GM12875 (cell line): ENCODE data around the gene NSUN4.

ENCODE experiments used
- H3K4me3 ChIP-seq: one replicate; pipeline ENCODE4 v1.5.1; 2011; ENCODE audit warnings: low read depth, low read length, control low read depth
- CTCF ChIP-seq: IDR thresholded peaks from 2 replicates; pipeline ENCODE4 v1.5.1; 2011; ENCODE audit warnings: low read depth, mild to moderate bottlenecking, control low read depth, inconsistent platforms, low read length, moderate library complexity, borderline replicate concordance; ENCODE audit not compliant: insufficient read depth

The NSUN4 gene

GRCh38 chr1:46393510-46393909, 52.9 kb downstream of the NSUN4 start:
- no peak overlapping the region for H3K4me3 ChIP-seq
- no peak for TF ChIP-seq CTCF

- no peak within 1 kb of the TSS for H3K4me3 ChIP-seq
Observed at GRCh38 chr1:46394108-46394871, 53.7 kb downstream of the NSUN4 start, which contains the start of gene FAAH. Gene FAAH (plus strand): TSS chr1:46394317. CDS start chr1:46394349, 32 bp downstream.

GRCh38 chr1:46394872-46395465, 54.4 kb downstream of the NSUN4 start:
- H3K4me3 ChIP-seq, result no peak overlapping the region
- no peak for TF ChIP-seq CTCF

More at GRCh38 chr1:46394108-46394871, 53.7 kb downstream of the NSUN4 start, which contains the start of gene FAAH:
- TF ChIP-seq CTCF, result no peak

GRCh38 chr1:46396441-46397398, 56.1 kb downstream of the NSUN4 start:
- no peak for TF ChIP-seq CTCF

GRCh38 chr1:46399307-46399706, 58.7 kb downstream of the NSUN4 start:
- no peak overlapping the region for H3K4me3 ChIP-seq

More at GRCh38 chr1:46396441-46397398, 56.1 kb downstream of the NSUN4 start:
- H3K4me3 ChIP-seq, result no peak overlapping the region

GRCh38 chr1:46400421-46400820, 59.8 kb downstream of the NSUN4 start:
- no peak overlapping the region for H3K4me3 ChIP-seq
- no peak for TF ChIP-seq CTCF

More at GRCh38 chr1:46399307-46399706, 58.7 kb downstream of the NSUN4 start:
- TF ChIP-seq CTCF, result no peak
